ENCODE results near the gene BTBD2. TPM values are rescaled to one million over a fixed set of nuclear protein-coding genes. Genes with fewer than 3 reads are reported as not detected.

Gene BTBD2
- polyA plus RNA-seq, 1 donor (not counting 4 experiments of a cell fraction or from before 2014, with no cell fraction given): 22.3 TPM

GRCh38 chr19:2053601-2054389 is 38.3 kb upstream of the BTBD2 start:
- no peak overlapping the region for H3K4me2 ChIP-seq (ENCODE audit: control insufficient read depth, extremely low read depth, insufficient read depth, low read depth, low read length)
- H3K27ac ChIP-seq (ENCODE audit: control insufficient read depth, insufficient read depth, low read length): no peak overlapping the region
- dilution Hi-C loops (cut with MboI; ENCODE audit: extremely low pct_ligation_motif_present, low sequenced_read_pairs): no loop called here

GRCh38 chr19:2051773-2052704 is 36.5 kb upstream of the BTBD2 start:
- Histone ChIP-seq H3K9me3 (ENCODE audit: control insufficient read depth, low read depth, low read length) (no peaks in the 10 kb centered on the region), H3K4me3 (ENCODE audit: control insufficient read depth in 2 of 3, extremely low read depth in 1 of 3, insufficient read depth in 2 of 3, low read depth in 1 of 3, low read length in 3 of 3) (no peak overlapping the region), H3K4me2 (ENCODE audit: control insufficient read depth, extremely low read depth, insufficient read depth, low read depth, low read length) (peak overlapping the region; percentile 74), H3K27me3 (ENCODE audit: control insufficient read depth, extremely low read depth, insufficient read depth, low read length) (no peaks in the 10 kb centered on the region), H3K27ac (ENCODE audit: control insufficient read depth, insufficient read depth, low read length) (peak overlapping the region; percentile 79), H3K36me3 (ENCODE audit: control insufficient read depth in 2 of 2, extremely low read depth in 1 of 2, insufficient read depth in 2 of 2, low read length in 2 of 2) (peaks cover 6 to 8% of the 10 kb centered on the region in 2 experiments), H3K9ac (ENCODE audit: control insufficient read depth, extremely low read depth, insufficient read depth, low read length) (peak overlapping the region; percentile 85), H3K79me2 (ENCODE audit: control insufficient read depth, insufficient read depth, low read length) (peaks cover 32% of the 10 kb centered on the region), H3K4me1 (ENCODE audit: control insufficient read depth, extremely low read depth, insufficient read depth, low read length) (peaks cover 56% of the 10 kb centered on the region), H4K20me1 (ENCODE audit: control insufficient read depth, extremely low read depth, insufficient read depth, low read length) (peaks cover 18% of the 10 kb centered on the region), H2AFZ (ENCODE audit: control insufficient read depth, low read length) (peak overlapping the region; percentile 28), H3K9me1 (ENCODE audit: control insufficient read depth, extremely low read depth, insufficient read depth, low read length) (peaks cover 3% of the 10 kb centered on the region)
- FAIRE-seq: peak; percentile 71
- DNase-seq (ENCODE audit: low read depth, low spot score): no peak
- dilution Hi-C loops (cut with MboI; ENCODE audit: extremely low pct_ligation_motif_present, low sequenced_read_pairs): no loop called here
- TF ChIP-seq CTCF (optimal IDR thresholded peaks at IDR 0.05 in 1 of 3, IDR thresholded peaks at IDR 0.05 in 1 of 3, conservative IDR thresholded peaks at IDR 0.05 in 1 of 3; ENCODE audit: extremely low read depth in 1 of 3, insufficient read depth in 2 of 3, low read length in 3 of 3): peak in 1 of 3 experiments; percentile 47
- TF ChIP-seq EZH2 (IDR thresholded peaks at IDR 0.05; ENCODE audit: low read length): no peak

More at GRCh38 chr19:2053601-2054389, 38.3 kb upstream of the BTBD2 start:
- Histone ChIP-seq H4K20me1 (ENCODE audit: control insufficient read depth, extremely low read depth, insufficient read depth, low read length) (peaks cover 8% of the 10 kb centered on the region), H3K4me3 (ENCODE audit: control insufficient read depth in 2 of 3, extremely low read depth in 1 of 3, insufficient read depth in 2 of 3, low read depth in 1 of 3, low read length in 3 of 3) (no peak overlapping the region), H3K9me3 (ENCODE audit: control insufficient read depth, low read depth, low read length) (no peaks in the 10 kb centered on the region), H3K79me2 (ENCODE audit: control insufficient read depth, insufficient read depth, low read length) (peaks cover 19% of the 10 kb centered on the region), H3K27me3 (ENCODE audit: control insufficient read depth, extremely low read depth, insufficient read depth, low read length) (no peaks in the 10 kb centered on the region), H3K4me1 (ENCODE audit: control insufficient read depth, extremely low read depth, insufficient read depth, low read length) (peaks cover 49% of the 10 kb centered on the region), H3K36me3 (ENCODE audit: control insufficient read depth in 2 of 2, extremely low read depth in 1 of 2, insufficient read depth in 2 of 2, low read length in 2 of 2) (peaks cover 2 to 8% of the 10 kb centered on the region in 2 experiments), H2AFZ (ENCODE audit: control insufficient read depth, low read length) (no peak overlapping the region), H3K9me1 (ENCODE audit: control insufficient read depth, extremely low read depth, insufficient read depth, low read length) (peaks cover 3% of the 10 kb centered on the region), H3K9ac (ENCODE audit: control insufficient read depth, extremely low read depth, insufficient read depth, low read length) (no peak overlapping the region)
- no peak for TF ChIP-seq CTCF (optimal IDR thresholded peaks at IDR 0.05 in 1 of 3, IDR thresholded peaks at IDR 0.05 in 1 of 3, conservative IDR thresholded peaks at IDR 0.05 in 1 of 3; ENCODE audit: extremely low read depth in 1 of 3, insufficient read depth in 2 of 3, low read length in 3 of 3)
- TF ChIP-seq EZH2 (IDR thresholded peaks at IDR 0.05; ENCODE audit: low read length): no peak
- DNase-seq (ENCODE audit: low read depth, low spot score) (no peak), FAIRE-seq (no peak)
